ENCODE results near the gene PHACTR4. TPM values are rescaled to one million over a fixed set of nuclear protein-coding genes. Genes with fewer than 3 reads are reported as not detected.

Gene PHACTR4
- total and polyA plus RNA-seq, 2 of the 13 experiments (the other 11 are each of a cell fraction or from before 2014, with no cell fraction given): 13.9 to 17.1 TPM

- TF ChIP-seq ZNF281 (CRISPR knock-in tag; IDR thresholded peaks at IDR 0.05; ENCODE audit: borderline replicate concordance) (0 out of 2 replicates have a peak, but pooled peaks have one; percentile 3), ZHX1 (CRISPR knock-in tag; IDR thresholded peaks at IDR 0.05; ENCODE audit: low read depth) (0 out of 2 replicates have a peak, but pooled peaks have one; percentile 22), SALL1 (CRISPR knock-in tag; IDR thresholded peaks at IDR 0.05) (peak; percentile 60), ELK4 (CRISPR knock-in tag; IDR thresholded peaks at IDR 0.05; ENCODE audit: borderline replicate concordance) (no peak), POLR2AphosphoS5 (IDR thresholded peaks at IDR 0.05; ENCODE audit: low read depth, low read length) (peak; percentile 49; the same call in 1 of the 2 replicates)
- TF ChIP-seq, protein P1, sequence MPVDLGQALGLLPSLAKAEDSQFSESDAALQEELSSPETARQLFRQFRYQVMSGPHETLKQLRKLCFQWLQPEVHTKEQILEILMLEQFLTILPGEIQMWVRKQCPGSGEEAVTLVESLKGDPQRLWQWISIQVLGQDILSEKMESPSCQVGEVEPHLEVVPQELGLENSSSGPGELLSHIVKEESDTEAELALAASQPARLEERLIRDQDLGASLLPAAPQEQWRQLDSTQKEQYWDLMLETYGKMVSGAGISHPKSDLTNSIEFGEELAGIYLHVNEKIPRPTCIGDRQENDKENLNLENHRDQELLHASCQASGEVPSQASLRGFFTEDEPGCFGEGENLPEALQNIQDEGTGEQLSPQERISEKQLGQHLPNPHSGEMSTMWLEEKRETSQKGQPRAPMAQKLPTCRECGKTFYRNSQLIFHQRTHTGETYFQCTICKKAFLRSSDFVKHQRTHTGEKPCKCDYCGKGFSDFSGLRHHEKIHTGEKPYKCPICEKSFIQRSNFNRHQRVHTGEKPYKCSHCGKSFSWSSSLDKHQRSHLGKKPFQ (CRISPR knock-in tag; IDR thresholded peaks at IDR 0.05; ENCODE audit: insufficient replicate concordance): no peak
- TF ChIP-seq, protein P2, sequence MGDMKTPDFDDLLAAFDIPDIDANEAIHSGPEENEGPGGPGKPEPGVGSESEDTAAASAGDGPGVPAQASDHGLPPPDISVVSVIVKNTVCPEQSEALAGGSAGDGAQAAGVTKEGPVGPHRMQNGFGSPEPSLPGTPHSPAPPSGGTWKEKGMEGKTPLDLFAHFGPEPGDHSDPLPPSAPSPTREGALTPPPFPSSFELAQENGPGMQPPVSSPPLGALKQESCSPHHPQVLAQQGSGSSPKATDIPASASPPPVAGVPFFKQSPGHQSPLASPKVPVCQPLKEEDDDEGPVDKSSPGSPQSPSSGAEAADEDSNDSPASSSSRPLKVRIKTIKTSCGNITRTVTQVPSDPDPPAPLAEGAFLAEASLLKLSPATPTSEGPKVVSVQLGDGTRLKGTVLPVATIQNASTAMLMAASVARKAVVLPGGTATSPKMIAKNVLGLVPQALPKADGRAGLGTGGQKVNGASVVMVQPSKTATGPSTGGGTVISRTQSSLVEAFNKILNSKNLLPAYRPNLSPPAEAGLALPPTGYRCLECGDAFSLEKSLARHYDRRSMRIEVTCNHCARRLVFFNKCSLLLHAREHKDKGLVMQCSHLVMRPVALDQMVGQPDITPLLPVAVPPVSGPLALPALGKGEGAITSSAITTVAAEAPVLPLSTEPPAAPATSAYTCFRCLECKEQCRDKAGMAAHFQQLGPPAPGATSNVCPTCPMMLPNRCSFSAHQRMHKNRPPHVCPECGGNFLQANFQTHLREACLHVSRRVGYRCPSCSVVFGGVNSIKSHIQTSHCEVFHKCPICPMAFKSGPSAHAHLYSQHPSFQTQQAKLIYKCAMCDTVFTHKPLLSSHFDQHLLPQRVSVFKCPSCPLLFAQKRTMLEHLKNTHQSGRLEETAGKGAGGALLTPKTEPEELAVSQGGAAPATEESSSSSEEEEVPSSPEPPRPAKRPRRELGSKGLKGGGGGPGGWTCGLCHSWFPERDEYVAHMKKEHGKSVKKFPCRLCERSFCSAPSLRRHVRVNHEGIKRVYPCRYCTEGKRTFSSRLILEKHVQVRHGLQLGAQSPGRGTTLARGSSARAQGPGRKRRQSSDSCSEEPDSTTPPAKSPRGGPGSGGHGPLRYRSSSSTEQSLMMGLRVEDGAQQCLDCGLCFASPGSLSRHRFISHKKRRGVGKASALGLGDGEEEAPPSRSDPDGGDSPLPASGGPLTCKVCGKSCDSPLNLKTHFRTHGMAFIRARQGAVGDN (CRISPR knock-in tag; IDR thresholded peaks at IDR 0.05): peak; percentile 74
- TF ChIP-seq, protein P3, sequence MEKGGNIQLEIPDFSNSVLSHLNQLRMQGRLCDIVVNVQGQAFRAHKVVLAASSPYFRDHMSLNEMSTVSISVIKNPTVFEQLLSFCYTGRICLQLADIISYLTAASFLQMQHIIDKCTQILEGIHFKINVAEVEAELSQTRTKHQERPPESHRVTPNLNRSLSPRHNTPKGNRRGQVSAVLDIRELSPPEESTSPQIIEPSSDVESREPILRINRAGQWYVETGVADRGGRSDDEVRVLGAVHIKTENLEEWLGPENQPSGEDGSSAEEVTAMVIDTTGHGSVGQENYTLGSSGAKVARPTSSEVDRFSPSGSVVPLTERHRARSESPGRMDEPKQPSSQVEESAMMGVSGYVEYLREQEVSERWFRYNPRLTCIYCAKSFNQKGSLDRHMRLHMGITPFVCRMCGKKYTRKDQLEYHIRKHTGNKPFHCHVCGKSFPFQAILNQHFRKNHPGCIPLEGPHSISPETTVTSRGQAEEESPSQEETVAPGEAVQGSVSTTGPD (CRISPR knock-in tag; IDR thresholded peaks at IDR 0.05): no peak
- TF ChIP-seq, protein P4, sequence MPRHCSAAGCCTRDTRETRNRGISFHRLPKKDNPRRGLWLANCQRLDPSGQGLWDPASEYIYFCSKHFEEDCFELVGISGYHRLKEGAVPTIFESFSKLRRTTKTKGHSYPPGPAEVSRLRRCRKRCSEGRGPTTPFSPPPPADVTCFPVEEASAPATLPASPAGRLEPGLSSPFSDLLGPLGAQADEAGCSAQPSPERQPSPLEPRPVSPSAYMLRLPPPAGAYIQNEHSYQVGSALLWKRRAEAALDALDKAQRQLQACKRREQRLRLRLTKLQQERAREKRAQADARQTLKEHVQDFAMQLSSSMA (CRISPR knock-in tag; IDR thresholded peaks at IDR 0.05): no peak
- TF ChIP-seq, protein P5, sequence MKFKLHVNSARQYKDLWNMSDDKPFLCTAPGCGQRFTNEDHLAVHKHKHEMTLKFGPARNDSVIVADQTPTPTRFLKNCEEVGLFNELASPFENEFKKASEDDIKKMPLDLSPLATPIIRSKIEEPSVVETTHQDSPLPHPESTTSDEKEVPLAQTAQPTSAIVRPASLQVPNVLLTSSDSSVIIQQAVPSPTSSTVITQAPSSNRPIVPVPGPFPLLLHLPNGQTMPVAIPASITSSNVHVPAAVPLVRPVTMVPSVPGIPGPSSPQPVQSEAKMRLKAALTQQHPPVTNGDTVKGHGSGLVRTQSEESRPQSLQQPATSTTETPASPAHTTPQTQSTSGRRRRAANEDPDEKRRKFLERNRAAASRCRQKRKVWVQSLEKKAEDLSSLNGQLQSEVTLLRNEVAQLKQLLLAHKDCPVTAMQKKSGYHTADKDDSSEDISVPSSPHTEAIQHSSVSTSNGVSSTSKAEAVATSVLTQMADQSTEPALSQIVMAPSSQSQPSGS (CRISPR knock-in tag; IDR thresholded peaks at IDR 0.05): peak; percentile 55; the same call in 1 of the 2 replicates
Measured at GRCh38 chr1:28518745-28519341, 149.3 kb downstream of the PHACTR4 start (continued).
